ENCODE data around the gene PARVA.

PARVA gene

DNA sequence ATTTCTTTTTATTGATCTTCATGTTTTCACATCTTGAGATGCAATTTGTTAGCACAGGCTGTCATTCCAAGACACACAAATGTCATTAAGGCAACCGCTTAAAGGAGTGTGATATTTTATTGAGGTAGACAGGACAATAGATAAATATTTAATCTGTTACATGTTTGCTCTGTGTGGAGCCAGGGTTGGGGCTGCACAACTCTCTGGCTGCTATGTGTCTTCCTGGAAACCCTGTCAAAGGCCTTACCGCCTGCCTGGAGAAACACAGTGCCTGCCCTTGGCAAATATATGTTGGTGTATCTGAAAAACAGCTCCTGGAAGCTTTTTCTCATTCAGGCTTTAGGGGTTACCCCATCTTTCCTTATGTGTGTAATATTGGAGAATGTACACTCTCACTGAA is 157.2 kb downstream of the PARVA start:
- DNase-seq: no peak

DNA sequence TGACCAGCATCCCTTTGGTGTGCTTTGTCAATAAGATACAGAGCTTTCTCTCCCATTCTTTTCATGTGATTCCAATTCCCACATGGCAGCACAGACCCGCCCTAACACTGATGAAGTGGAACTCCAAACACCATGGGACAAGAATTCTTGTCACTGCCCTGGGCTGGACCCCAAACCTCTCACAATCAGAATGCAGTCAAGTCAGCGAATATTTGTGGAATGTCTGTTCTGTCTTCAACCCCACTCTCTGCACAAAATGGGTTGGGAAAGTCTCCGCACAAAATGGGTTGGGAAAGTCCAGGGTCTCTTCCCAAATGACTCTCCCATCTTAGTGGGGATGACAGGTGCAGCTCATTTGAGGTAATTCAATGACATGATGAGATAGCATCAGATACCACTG is 157.9 kb downstream of the PARVA start:
- DNase-seq: no peak

DNA sequence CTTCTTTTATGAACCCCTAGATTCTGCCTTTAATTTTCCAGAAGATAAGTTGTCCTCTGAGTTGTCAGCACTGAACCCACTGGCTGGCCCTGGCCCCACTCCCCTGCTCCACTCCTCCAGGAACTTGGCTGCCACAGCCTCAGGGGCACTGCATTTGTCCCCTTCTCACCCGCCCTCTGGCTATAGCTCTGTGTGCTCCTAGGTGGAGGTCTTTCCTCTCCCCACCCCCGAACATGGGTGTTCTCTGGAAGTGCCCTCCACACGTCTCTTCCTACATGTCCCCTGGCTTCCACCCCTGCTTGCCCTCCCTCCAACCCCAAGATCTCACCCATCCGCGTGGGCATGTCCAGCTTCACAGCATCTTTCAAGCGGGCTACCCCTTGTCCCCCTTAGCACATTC is 159.2 kb downstream of the PARVA start:
- DNase-seq: no peak

DNA sequence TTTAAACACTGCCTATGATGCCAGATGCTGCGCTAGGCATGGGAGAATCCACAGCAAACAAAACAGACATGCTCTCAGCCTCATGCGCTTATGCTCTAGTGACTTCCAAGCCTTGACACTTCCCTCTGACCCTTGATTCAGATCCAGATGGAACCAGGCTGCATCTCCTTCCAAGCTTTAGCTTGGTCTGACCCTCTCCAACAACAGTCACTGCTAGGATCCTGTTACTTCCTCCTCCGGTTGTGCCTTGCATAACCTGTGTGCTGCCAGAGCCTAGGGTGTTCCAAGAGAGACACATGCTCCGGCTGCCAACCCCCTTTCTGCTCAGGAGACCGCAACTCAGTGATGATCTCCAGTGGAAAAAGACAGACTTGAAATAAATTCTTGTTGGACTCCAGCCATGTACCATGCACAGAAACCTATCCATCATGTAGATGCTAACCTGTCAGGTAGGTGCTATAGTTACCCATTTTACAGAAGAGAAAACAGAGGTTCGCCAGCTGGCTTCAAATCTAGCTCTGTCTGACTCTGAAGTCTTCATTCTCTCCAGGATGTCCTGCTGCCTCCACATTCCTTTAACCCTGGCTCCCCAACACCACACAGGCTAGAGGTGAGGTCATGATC is 160.5 kb downstream of the PARVA start:
- no peak for DNase-seq

DNA sequence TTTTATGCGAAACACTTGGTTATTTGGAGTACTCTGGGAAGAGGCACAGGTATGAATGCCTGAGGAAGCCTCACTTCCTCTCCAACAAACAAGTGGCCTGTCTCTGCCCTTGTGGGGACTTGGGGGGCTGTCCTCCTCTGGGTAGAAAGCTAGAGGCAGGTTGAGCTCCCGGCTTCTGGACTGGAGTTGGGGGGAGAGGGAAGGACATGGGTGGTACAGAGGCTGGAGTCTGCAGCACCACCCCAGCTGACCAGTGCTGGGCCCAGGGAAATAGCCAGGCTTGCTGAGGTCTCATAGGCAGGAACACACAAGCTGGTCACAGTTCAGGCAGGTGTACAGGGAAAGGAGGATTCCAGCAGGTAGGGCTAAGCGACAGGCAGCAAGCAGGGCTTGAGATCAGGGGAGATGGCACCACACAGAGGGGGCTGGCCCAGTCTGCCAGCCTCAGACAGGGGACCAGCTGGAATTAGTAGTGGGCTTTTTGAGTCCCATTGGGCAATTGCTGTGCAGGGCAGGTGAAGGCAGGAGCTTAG is 161.6 kb downstream of the PARVA start:
- DNase-seq: no peak

DNA sequence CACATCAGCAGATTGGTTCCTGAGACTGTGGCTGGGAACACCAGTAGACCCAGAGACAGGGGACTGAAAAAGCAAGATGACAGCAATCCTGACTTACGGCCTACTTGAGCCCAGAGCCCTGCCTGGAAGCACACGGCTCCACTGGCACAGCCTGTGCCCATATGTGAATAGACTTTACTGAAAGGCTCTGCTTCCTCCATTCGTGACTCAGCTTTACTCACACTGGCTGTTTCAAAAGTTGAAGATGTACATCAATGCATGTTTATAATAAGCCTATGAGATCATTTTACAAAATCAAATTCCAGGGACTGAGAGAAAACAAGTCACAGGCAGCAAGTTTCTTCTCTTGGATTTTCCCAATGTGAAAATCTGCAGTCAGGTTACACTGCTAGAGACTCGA is 162.2 kb downstream of the PARVA start:
- no peak for DNase-seq

DNA sequence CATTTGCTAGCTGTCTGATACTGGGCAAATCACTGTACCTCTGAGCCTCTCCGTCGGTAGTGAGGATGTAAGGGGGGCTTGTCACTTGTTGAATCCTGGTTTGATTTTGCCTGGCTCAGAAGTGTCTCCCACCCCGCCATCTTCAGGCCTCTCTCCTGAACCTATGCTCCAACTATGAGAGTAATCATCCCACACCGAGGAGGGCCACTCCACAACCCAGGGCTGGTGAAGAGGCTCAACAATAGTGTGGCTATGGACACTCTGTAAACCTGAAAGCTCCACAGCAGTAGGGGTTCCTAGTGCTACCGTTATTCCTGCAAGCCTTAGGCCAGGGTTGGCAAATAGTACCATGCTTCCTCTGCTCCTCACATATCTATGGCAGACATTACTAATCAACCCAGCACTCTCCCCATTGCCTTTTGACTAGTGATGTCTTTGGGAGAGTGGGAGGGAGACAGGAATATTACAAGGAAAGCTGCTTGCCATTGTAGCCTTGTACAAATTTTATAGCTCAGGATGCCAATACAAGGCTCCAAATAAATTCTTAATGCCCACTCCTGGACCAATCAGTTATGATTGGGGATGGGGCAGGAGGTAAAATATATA is 162.8 kb downstream of the PARVA start:
- no peak for DNase-seq

DNA sequence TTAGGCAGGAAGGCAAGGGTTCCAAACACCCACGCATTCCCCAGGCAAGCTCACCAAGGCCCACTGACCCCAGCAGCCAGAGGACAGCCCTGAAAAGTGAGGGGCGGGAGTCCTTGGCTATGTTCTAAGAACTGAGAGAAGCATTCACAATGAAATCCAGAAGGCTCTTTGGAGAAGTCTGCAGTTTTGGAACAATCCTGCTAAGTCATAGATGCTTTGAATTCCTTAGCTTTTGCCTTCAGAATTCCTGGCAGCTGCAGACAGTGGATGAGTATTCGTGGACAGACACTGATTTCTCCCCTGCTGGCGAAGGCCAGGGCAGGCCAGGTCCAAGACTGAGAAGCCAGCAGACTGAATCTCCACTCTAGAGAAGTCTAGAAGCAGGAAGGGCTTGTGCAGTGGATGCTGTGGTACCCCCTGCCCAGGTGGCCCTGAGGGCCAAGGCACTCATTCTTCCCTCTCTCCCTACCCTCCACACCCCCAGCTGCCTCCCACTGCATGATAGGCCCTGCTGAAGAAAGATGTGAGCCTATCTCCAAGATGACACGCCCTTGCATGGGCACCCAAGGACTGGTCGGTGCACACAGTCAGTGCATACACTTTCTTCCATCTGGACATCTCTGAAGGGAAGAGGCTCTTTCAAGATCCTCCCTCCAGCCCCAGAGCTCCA is 163.7 kb downstream of the PARVA start:
- no peak for DNase-seq

DNA sequence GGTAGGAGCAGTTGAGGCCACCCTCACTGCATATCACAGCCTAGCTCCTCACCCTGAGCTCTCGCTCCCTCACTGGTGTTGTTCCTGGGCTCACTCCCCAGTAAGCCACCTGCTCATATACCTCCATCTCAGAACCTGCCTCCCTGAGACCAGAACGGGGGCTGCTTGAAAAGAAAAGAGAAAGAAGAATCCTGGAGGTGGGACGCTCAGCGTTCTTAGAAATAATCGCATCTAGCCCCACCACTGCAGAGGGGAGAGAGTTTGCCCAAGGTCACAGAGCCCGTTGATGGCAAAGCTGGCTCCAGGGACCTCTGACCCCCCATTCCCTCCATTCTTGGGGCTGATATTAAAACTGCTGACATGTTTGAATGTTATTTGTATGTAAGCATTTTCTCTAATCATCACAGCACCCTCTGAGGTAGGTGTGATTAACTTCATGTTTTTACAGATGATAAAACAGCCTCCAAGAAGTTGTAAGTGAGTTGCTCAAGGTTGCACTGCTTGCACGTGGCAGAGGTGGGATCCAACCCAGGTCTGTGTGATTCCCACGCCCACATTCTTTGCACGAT is 164.3 kb downstream of the PARVA start:
- DNase-seq: no peak

DNA sequence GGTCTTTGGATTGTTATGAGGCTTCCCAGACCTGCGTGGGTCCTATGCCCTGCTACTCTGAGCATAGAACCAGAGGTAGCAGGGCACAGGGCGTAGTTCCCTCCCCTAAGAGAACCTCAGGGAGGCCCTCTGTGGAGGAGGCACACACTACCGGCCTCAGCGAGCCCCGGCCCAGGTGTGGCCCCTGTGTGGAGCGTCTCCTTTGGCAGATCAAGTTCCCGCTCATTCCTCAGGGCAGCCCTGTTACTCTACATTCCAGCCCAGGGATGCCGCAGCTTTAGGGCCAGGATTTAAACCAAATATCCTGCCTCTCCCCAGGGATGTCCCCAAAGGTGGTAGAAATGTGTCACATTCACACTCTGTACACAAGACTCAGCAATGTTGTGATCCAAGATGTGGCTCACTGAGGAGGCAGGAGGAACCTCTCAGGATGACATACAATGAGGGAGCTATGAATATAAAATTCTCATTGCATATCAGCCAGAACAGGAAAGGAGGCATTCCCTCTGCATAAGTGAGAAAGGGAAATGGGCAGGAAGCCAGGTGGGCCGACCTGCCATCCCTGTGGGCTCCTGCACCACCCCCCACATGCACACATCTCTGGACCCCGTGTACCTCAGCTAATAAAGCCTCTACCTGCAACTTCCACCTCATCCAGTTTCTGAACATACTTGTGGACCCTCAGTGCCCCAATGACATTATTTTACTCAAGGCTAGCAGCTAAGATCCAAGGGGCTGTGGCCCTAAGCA is 165.0 kb downstream of the PARVA start:
- DNase-seq: no peak

DNA sequence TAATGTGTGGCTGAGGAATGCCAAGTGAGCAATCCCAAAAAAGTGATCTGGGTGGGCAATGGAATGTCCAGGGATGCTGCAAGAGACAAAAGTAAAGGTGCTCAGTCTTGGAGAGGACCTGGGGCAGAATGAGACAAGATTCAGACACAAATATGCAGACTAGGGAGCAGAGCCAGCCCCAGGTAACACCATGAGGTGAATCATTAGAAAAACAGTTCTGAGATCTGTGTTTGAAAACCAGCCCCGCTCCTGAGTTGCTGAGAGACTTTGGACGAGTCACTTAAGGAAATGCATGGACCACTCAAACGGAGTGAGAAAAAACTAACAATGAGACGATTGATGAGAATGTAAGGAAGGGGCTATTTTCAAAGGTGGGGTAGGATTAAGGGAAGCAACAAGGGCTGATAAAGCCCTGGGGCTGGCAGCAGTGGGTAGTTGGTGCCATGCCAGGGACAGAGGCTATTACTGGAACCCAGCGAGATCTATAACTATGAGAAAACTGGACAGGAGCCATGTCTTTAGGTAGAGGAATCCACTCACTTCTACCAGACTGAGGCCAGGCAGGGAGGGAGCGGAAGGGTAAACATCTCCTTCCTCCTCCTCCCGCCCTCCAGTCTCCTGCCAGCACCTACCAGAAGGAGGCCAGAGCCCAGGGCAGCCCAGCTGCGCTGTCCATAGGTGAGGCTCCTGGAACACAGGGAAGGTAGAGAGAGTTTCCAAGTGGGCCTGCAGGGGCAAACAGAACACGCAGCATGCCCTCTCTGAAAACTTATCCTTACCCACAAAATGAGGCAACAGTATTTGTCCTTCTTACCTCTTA is 166.4 kb downstream of the PARVA start:
- DNase-seq: no peak

DNA sequence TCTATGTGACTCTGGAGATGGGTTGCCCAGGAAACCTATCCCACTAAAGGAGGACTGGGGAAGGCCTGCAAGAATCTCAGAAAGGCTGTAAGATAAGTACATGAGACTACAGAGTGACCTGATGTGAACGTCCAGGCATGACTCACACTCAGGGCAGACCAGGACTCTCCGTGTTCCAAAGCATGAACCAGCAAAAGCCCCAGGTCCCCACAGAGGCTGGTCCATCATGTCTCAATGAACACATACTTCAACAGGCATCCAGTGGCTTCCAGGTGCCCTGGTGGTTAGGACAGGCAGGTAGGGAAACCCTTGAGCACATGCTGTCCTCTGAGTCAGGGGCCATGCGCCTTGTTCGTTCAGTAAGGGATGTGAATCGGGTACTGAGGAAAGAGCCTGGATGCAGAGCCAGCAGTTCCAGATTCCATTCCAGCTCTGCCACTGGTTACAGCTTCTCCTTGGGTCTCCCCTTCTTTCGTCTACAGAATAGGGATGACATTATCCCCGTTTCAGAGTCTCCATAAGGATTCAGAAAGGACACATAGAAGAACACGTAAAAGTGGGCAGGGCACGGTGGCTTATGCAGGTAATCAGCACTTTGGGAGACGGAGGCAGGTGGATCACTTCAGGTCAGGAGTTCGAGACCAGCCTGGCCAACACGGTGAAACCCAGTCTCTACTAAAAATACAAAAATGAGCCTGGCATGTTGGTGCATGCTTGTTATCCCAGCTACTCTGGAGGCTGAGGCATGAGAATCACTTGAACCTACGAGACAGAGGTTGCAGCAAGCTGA is 167.8 kb downstream of the PARVA start:
- no peak for DNase-seq

DNA sequence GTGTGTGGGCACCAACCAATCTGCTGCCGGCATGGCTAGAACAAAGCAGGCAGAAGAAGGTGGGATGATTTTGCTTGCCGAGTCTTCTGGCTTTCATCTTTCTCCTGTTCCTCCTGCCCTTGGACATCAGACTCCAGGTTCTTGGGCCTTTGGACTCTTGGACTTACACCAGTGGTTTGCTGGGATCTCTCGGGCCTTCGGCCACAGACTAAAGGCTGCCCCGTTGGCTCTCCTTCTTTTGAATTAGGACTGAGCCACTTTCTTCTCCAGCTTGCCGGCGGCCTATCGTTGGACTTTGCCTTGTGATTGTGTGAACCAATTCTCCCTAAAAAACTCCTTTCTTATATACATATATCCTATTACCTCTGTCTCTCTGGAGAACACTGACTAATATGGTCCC is 168.8 kb downstream of the PARVA start:
- no peak for DNase-seq

DNA sequence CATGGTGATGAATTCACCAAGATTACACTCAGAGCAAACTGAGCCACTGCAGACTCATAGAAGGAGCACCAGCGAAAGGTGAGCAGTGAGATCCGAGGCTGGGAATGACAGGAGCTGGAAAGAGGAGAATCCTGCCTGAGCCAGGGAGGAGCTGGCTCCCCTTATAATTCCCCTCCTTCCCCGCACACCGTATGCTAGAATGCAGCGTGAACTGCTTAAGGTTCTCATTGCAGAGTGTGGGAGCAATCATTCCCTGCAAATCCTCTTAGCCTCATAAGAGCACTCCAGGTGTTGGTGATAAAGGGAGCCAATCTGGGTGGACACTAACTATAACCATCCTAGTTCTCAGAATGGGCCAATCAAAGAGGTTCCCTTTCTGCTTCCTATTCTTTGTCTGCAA is 169.3 kb downstream of the PARVA start:
- DNase-seq: no peak

DNA sequence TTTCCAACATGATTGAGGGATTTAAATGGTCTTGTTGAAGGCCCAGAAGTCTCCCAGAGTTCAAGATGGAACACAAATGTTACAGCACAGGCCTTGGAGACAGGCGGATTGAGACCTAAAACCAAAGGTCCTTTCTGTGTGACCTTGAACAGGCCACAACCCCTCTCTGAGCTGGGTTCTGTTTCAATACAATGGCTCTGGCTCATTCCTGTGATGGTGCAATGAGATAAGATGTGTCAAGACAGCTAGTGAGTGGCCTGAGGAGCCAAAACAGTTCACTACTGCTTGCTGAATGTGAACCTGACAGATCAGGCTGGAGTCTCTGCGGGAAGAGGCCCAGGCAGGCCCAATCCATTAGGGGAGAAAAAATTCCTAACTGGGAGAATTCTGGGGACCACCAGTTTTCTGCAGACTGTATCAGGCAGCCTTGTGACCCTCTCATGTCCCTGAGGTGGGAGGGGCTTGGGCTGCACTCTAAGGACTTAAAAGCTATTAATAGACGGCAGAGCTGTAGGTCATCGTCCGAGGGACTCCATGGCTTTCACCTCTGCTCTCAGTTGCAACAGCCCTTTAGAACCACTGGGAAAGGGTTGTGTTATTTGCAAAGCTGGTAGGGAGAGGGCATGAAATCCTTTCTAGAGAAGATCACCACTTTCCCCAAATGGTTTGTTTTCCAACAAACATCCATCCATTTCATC is 170.7 kb downstream of the PARVA start:
- DNase-seq: no peak

DNA sequence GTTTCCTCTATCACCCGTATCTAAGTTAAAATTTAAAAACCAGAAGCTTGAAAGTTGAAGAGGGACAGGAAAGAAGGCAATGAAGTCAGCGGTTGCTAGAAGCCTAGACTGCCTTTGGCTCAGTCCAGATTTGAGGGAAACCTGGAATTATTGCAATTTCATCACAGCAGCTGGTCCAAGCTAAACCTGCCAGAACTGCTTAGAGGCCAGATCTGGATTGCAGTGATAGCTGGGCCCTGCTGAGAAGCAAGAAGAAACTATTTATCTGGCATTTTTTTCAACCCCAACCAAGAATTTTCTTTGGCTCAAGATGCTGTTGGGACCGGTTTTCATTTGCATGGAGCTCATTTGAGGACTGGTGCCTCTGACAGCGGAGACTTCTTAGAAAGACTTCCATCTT is 175.3 kb downstream of the PARVA start:
- no peak for DNase-seq

DNA sequence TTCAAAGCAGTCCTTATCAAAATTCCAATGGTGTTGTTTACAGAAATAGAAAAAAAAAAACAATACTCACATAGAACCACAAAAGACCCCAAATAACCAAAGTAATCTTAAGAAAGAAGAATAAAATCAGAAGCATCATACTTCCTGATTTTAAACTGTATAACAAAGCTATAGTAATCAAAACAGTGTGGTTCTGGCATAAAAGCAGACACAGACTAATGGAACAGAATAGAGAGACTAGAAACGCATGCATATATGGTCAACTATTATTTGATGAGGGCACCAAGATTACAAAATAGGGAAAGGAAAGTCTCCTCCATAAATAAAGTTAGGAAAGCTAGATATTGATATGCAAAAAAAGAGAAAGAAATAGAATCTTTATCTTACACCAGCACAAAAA is 176.8 kb downstream of the PARVA start:
- no peak for DNase-seq

DNA sequence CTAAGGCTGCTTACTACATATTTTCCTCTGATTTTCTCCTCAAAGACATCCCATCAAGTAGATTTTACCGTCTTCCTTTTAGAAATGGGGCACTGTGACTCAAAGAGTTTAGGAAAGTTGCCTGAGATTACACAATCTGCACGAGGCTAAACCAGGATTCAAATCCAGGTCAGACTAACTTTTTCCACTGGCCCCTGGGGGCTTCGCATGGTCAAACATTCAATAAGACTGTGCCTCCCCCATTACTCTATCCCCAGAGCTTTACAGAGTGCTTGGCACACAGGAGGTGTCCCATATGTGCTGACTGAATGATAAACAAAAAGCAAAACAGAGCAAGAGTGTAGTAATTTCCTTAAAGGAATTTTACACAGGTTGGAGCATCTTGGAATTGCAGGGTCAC is 178.8 kb downstream of the PARVA start:
- DNase-seq: no peak

DNA sequence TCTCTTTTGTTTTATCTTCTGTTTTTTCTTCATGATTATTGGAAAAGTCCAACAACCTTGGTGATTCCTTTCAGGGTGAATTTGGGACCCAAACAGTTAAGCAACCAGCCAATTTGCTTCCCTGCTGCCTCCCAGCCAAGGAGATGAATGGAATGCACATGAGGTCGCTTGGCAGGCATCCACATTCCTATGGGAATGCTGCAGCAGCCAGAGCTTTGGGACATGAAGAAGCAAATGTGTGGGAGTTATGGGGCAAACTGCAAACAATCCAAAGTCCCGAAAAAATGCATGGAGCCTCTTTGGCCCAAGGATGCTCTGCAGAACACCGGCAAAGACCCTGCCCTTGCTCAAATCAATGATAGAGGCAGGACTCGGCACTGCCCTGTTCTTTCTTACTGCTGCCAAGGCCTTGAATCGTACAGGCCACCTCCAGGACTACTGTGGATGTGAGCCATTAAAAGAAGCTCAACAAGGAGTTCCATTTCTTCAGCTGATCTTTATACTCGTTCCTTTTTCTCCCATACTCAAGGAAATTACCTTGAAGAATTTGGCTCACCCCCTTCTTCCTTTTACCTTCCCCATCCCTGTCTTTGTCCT is 179.5 kb downstream of the PARVA start:
- no peak for DNase-seq

DNA sequence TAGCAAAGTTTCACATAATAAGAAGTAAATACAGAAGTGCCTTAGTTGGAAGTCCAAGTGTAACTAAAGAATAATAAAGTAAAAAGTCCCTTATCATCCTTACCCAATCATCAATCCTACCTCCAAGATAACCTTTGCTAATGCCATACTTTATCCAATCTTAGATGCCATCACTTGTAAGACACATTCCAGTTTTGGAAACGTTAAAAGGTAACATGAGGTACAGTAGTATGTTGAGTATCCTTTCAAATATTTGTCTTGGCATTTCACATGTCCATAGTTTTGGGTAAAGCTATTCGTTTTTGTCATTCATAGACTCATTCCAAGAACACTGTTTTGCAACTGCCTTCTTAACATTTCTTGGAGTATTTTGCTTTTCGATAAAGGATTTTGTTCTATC is 181.6 kb downstream of the PARVA start:
- DNase-seq: no peak

DNA sequence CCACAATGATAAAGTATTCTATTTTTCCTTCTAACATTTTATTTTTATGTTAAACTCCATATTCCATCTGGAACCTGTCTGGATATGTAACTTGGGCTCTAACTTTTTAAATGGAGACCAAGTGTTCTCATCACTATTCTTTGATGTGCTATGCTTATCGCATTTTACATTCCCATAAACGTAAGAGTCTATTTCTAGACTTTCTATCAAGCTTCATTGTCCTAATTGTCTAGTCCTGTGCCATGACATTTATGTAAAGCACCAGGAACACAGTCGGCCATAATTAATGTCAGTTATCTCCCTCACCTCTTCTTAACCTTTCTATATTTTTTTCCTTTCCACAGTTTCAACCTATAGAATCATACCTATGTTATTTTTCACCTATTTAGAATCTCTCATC is 183.0 kb downstream of the PARVA start:
- DNase-seq: no peak
